GM23248 (cell line): ENCODE results near the gene CYP4A22.

Experiments
- EZH2 ChIP-seq: fragments of 200-600 bp; sonication (generic); IDR thresholded peaks from 2 replicates; pipeline ENCODE4 v1.6.1; 2018; ENCODE audit warnings: antibody characterized with exemption, mild to moderate bottlenecking; ENCODE audit not compliant: insufficient read depth, poor library complexity, severe bottlenecking
- EZH2phosphoT487 ChIP-seq: fragments of 200-600 bp; sonication (generic); IDR thresholded peaks from 2 replicates; pipeline ENCODE4 v1.6.1; 2018; ENCODE audit warnings: antibody characterized with exemption, moderate library complexity, mild to moderate bottlenecking, low read depth; ENCODE audit not compliant: insufficient read depth

DNA sequence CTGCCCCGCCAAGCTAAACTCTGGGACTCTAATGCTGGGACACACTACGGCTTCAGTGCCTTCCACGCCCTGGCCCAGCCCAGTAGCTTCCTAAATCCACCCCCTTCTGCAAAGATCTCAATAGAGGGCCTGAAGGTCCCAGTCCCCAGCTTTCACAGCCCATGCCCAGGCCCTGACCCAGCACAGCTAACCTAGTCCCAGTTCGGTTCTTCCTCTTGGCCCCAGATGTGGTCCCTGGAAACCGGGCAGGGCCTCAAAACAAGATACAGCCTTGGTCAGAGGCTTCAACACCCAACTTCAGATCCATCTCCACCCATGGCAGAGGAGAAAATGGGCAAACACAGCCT is 53.2 kb downstream of the CYP4A22 start:
- no peak for TF ChIP-seq EZH2
- TF ChIP-seq EZH2phosphoT487 = no peak
